GM12878 (cell line): ENCODE results near the gene SFMBT1. TPM values are rescaled to one million over a fixed set of nuclear protein-coding genes. Genes with fewer than 3 reads are reported as not detected.

Source experiments
- ATAC-seq: fragments of 200-7000 bp; cut with Tn5 transposase; 3 replicates; pipeline ENCODE4 v1.9.1; 2020; ENCODE audit warnings: mild to moderate bottlenecking, moderate library complexity
- BruUV-seq: library from RNA; stranded (reverse); fragments of 400-500 nt; replicated peaks from 2 replicates; lab custom pipeline; 2021; lab: Mats Ljungman, UMichigan
- CTCF ChIA-PET: fragments of 300-600 bp; sonication (Branson Sonifier 250); formaldehyde crosslinking; extraction: SDS; loops from one replicate; lab custom pipeline; 2021; ENCODE audit warnings: inconsistent platforms; lab: Yijun Ruan, JAX
- POLR2A ChIA-PET: fragments of 350-600 bp; formaldehyde crosslinking; extraction: SDS; loops from one replicate; lab custom pipeline; 2021; ENCODE audit warnings: inconsistent platforms; lab: Charles Lee
- RAD21 ChIA-PET: fragments of 300-600 bp; sonication (Branson Sonifier 250); formaldehyde crosslinking; loops from one replicate; lab custom pipeline; 2023; ENCODE audit warnings: antibody characterized with exemption; ENCODE audit not compliant: unreplicated experiment; lab: Charles Lee
- SMC1A ChIA-PET: fragments of 300-600 bp; sonication (Branson Sonifier 250); formaldehyde crosslinking; loops from one replicate; lab custom pipeline; 2023; ENCODE audit not compliant: unreplicated experiment, uncharacterized antibody; lab: Charles Lee
- DNase-seq: peaks from one replicate; pipeline ENCODE4 v3.0.0-alpha.2; 2011; ENCODE audit warnings: low read depth, low spot score
- FAIRE-seq: peaks from 3 replicates; lab custom pipeline; 2011; peaks lifted over from hg19 to GRCh38; lab: Jason Lieb, UNC
- H2AFZ ChIP-seq: 2 replicates; pipeline ENCODE4 v1.6.0; 2011; ENCODE audit warnings: low read depth, low read length, control low read depth; ENCODE audit not compliant: control insufficient read depth
- H3K27ac ChIP-seq: 2 replicates; pipeline ENCODE4 v1.5.1; 2011; ENCODE audit warnings: control low read depth; ENCODE audit not compliant: control insufficient read depth, insufficient read depth
- H3K27me3 ChIP-seq, 2 experiments: replicated peaks in 1 of 2; 2 replicates each; pipeline versions ENCODE4 v1.6.0 to v1.6.1; 2011; ENCODE audit warnings: low read length in 1 of 2; ENCODE audit not compliant: control insufficient read depth in 2 of 2, insufficient read depth in 2 of 2
- H3K36me3 ChIP-seq, 2 experiments: 2 replicates each; pipeline ENCODE4 v1.5.1; 2011; ENCODE audit warnings: low read length in 1 of 2; ENCODE audit not compliant: control insufficient read depth in 2 of 2, insufficient read depth in 2 of 2
- H3K4me1 ChIP-seq: 2 replicates; pipeline ENCODE4 v1.6.1; 2011; ENCODE audit warnings: mild to moderate bottlenecking, low read length, moderate library complexity, mixed read lengths; ENCODE audit not compliant: control insufficient read depth, insufficient read depth
- H3K4me2 ChIP-seq: 2 replicates; pipeline ENCODE4 v1.6.0; 2011; ENCODE audit warnings: control low read depth; ENCODE audit not compliant: control insufficient read depth, insufficient read depth
- H3K4me3 ChIP-seq: fragments of 200-600 bp; sonication (generic); 2 replicates; pipeline ENCODE4 v1.5.1; 2016
- H3K79me2 ChIP-seq: 2 replicates; pipeline ENCODE4 v1.6.0; 2011; ENCODE audit warnings: low read length; ENCODE audit not compliant: control insufficient read depth, insufficient read depth
- H3K9ac ChIP-seq: 2 replicates; pipeline ENCODE4 v1.8.0; 2011; ENCODE audit warnings: low read length, control low read depth, mixed read lengths; ENCODE audit not compliant: control insufficient read depth, insufficient read depth
- H3K9me3 ChIP-seq: replicated peaks from 3 replicates; pipeline ENCODE4 v1.5.1; 2011; ENCODE audit warnings: mild to moderate bottlenecking, low read length; ENCODE audit not compliant: control insufficient read depth, insufficient read depth
- H4K20me1 ChIP-seq: 2 replicates; pipeline ENCODE4 v1.6.0; 2011; ENCODE audit not compliant: control insufficient read depth, insufficient read depth
- CEBPB ChIP-seq, 2 experiments: fragments of 150-350 bp in 1 of 2; IDR thresholded peaks; 2 replicates each; pipeline ENCODE4 v1.6.1; 2012 to 2014; ENCODE audit warnings: low read depth in 2 of 2, low read length in 2 of 2, borderline replicate concordance in 1 of 2, inconsistent platforms in 1 of 2
- HCFC1 ChIP-seq: fragments of 150-350 bp; IDR thresholded peaks from 2 replicates; pipeline ENCODE4 v1.6.1; 2014; ENCODE audit warnings: low read length
- HDAC6 ChIP-seq: fragments of 200-600 bp; sonication (generic); IDR thresholded peaks from one replicate; pipeline ENCODE4 v1.8.0; 2017; ENCODE audit warnings: antibody characterized with exemption; ENCODE audit not compliant: unreplicated experiment
- IRF5 ChIP-seq: fragments of 450-650 bp; IDR thresholded peaks from 2 replicates; pipeline ENCODE4 v1.6.1; 2017; ENCODE audit warnings: borderline replicate concordance
- MTA3 ChIP-seq: IDR thresholded peaks from 2 replicates; pipeline ENCODE4 v1.6.1; 2012; ENCODE audit warnings: low read length, inconsistent platforms, borderline replicate concordance
- RELA ChIP-seq: fragments of 450-650 bp; IDR thresholded peaks from 2 replicates; pipeline ENCODE4 v1.8.0; 2014; ENCODE audit warnings: borderline replicate concordance; ENCODE audit not compliant: partially characterized antibody
- SIX5 ChIP-seq: IDR thresholded peaks from 2 replicates; pipeline ENCODE4 v1.6.1; 2011; ENCODE audit warnings: mild to moderate bottlenecking, low read depth, low read length, moderate library complexity; ENCODE audit not compliant: severe bottlenecking
- SMARCA5 ChIP-seq: fragments of 450-650 bp; IDR thresholded peaks from 2 replicates; pipeline ENCODE4 v1.6.1; 2017; ENCODE audit warnings: mild to moderate bottlenecking
- SP1 ChIP-seq: IDR thresholded peaks from one replicate; pipeline ENCODE4 v1.6.1; 2011; ENCODE audit warnings: low read depth, low read length
- SUZ12 ChIP-seq: fragments of 200-600 bp; sonication (generic); IDR thresholded peaks from one replicate; pipeline ENCODE4 v1.6.1; 2018; ENCODE audit warnings: antibody characterized with exemption, mild to moderate bottlenecking; ENCODE audit not compliant: unreplicated experiment
- TAF1 ChIP-seq: IDR thresholded peaks from 2 replicates; pipeline ENCODE4 v1.6.1; 2011; ENCODE audit warnings: mild to moderate bottlenecking, low read depth, low read length, borderline replicate concordance
- YBX1 ChIP-seq: fragments of 450-650 bp; IDR thresholded peaks from 2 replicates; pipeline ENCODE4 v1.6.1; 2016; ENCODE audit warnings: antibody characterized with exemption
- ZBTB40 ChIP-seq: fragments of 450-650 bp; IDR thresholded peaks from 2 replicates; pipeline ENCODE4 v1.6.1; 2016; ENCODE audit warnings: mild to moderate bottlenecking, moderate library complexity, borderline replicate concordance
- WGBS: methylation state at CpG from one replicate; pipeline ENCODE4 v1.1.6; 2016; ENCODE audit warnings: low lambda C conversion rate; ENCODE audit not compliant: insufficient replicate concordance, insufficient coverage; ENCODE audit errors: missing lambda C conversion rate; 5-methylcytosine and 5-hydroxymethylcytosine counted together
- in situ Hi-C: fragments of 300-500 bp; cut with MboI; formaldehyde crosslinking; loops from 9 replicates; pipeline ENCODE4 v1.14.3; 2018; ENCODE audit warnings: mixed read lengths
- intact Hi-C: fragments of 100-400 bp; cut with micrococcal nuclease; formaldehyde crosslinking; loops from one replicate; pipeline ENCODE4 v1.14.2; 2022; ENCODE audit not compliant: unreplicated experiment
- polyA plus RNA-seq, 11 experiments: library from polyadenylated mRNA; depleted of rRNA in 4 of 11; unstranded in 6 of 11; stranded (reverse) in 5 of 11; fragments of >200 nt; fragmentation: Nextera tagmentation in 4 of 11; fragmentation: Illumina TruSeq in 1 of 11; extraction: Ambion mirVana in 4 of 11; extraction: Trizol in 1 of 11; gene quantifications; 1 replicate in 1 of 11; 2 replicates in 10 of 11; pipeline versions ENCODE4 v1.2.1 to v1.2.3, GENCODE V29; 2011 to 2016; ENCODE audit warnings: inconsistent platforms in 2 of 11, missing spikeins in 2 of 11, low read depth in 1 of 11
- total RNA-seq, 4 experiments: library from RNA; depleted of rRNA in 3 of 4; stranded (reverse); fragments of >200 nt in 3 of 4; fragmentation: Illumina TruSeq in 1 of 4; extraction: Trizol in 1 of 4; gene quantifications; 2 replicates each; pipeline versions ENCODE4 v1.2.1 to v1.2.3, GENCODE V29; 2013 to 2021
- TF ChIP-seq, protein P1 (sequence below): IDR thresholded peaks from 2 replicates; pipeline ENCODE4 v1.6.1; 2011; ENCODE audit warnings: borderline replicate concordance, low read depth, mild to moderate bottlenecking, moderate library complexity, mixed read lengths, low read length; ENCODE audit not compliant: insufficient read depth; ENCODE audit errors: extremely low read length

The SFMBT1 gene
- total and polyA plus RNA-seq, 10 of the 15 experiments (the other 5 are each of a cell fraction or from before 2014, with no cell fraction given): 3.2 to 19.5 (median 11.4) TPM

DNA sequence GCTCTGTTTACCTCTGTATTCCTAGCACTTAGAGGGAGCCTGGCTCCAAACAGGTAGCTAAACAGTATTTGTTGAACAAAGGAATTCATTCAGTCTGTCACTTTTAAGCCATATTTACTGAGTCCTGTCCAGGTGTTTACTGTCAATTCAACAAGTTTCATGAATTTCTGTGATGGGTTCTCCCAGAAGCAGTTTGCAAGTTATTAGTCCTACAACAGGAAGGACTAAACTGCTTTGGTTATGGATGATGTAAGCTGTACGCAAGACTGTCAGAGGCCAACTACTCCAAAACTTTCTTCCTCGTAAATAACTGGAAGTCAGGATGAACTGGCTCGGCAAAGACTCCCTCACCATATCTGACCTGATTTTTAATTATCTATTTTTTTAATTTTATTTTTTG lies 173.6 kb downstream of the SFMBT1 start:
- Histone ChIP-seq H3K4me1 (peaks cover 7% of the 10 kb centered on the region; the same call in 1 of the 2 replicates), H3K4me2 (no peak overlapping the region), H3K27ac (no peak overlapping the region), H3K4me3 (no peak overlapping the region), H3K27me3 (no peaks in the 10 kb centered on the region), H2AFZ (no peak overlapping the region), H3K9ac (no peak overlapping the region), H3K9me3 (no peaks in the 10 kb centered on the region; the same call in 2 of the 3 replicates), H3K36me3 (peaks cover 0 to 1% of the 10 kb centered on the region in 2 experiments; a peak in 1 of 4 replicates), H4K20me1 (no peaks in the 10 kb centered on the region), H3K79me2 (peaks cover 2% of the 10 kb centered on the region; the same call in 1 of the 2 replicates)
- ChIA-PET RAD21 (no interaction called here), CTCF (no interaction called here), SMC1A (no interaction called here), POLR2A (no interaction called here)
- in situ Hi-C loops (no loop called here), intact Hi-C loops (no loop called here)
- WGBS: 98% methylated on average over 3 of the region's 3 CpGs
- FAIRE-seq (no peak), DNase-seq (no peak), ATAC-seq (no peak)
- TF ChIP-seq HDAC6: no peak
- TF ChIP-seq SMARCA5: no peak
- no peak for TF ChIP-seq SUZ12
- TF ChIP-seq MTA3: no peak
- TF ChIP-seq YBX1: no peak
- no peak for TF ChIP-seq SP1
- TF ChIP-seq, protein P1, sequence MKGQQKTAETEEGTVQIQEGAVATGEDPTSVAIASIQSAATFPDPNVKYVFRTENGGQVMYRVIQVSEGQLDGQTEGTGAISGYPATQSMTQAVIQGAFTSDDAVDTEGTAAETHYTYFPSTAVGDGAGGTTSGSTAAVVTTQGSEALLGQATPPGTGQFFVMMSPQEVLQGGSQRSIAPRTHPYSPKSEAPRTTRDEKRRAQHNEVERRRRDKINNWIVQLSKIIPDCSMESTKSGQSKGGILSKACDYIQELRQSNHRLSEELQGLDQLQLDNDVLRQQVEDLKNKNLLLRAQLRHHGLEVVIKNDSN: no peak
- TF ChIP-seq RELA: no peak
- TF ChIP-seq TAF1: no peak
- no peak for TF ChIP-seq IRF5
- no peak for TF ChIP-seq CEBPB (IDR thresholded peaks at IDR 0.05; ENCODE audit: borderline replicate concordance in 1 of 2, low read depth in 2 of 2, low read length in 2 of 2)
- TF ChIP-seq ZBTB40: no peak
- no peak for TF ChIP-seq HCFC1
- no peak for TF ChIP-seq SIX5
- no TSS peak for BruUV-seq
